Progenitor cell of endocrine pancreas (in vitro differentiated cells): ENCODE data around the gene ADI1. TPM values are rescaled to one million over a fixed set of nuclear protein-coding genes. Genes with fewer than 3 reads are reported as not detected.
"Not testable (repeated sequence)": the region's sequence is repeated elsewhere in the genome, so short reads cannot be mapped to it uniquely, and the experiment has no call there.

Experiments used
- DNase-seq: peaks from one replicate; pipeline ENCODE4 v3.0.0; 2021; ENCODE audit warnings: low spot score; ENCODE audit not compliant: unreplicated experiment
- H3K27ac Mint-ChIP-seq: 2 replicates; pipeline ENCODE4 v1.8.0; 2021; ENCODE audit warnings: mild to moderate bottlenecking, moderate library complexity, mixed read lengths
- H3K27me3 Mint-ChIP-seq: 2 replicates; pipeline ENCODE4 v1.8.0; 2021; ENCODE audit warnings: mixed read lengths
- H3K36me3 Mint-ChIP-seq: 2 replicates; pipeline ENCODE4 v1.8.0; 2022; ENCODE audit warnings: mixed read lengths; ENCODE audit not compliant: insufficient read depth
- H3K4me1 Mint-ChIP-seq: 2 replicates; pipeline ENCODE4 v1.8.0; 2021; ENCODE audit warnings: low read depth, mixed read lengths
- H3K4me3 Mint-ChIP-seq: 2 replicates; pipeline ENCODE4 v1.8.0; 2021; ENCODE audit warnings: low read depth, mild to moderate bottlenecking, moderate library complexity, mixed read lengths
- H3K9me3 Mint-ChIP-seq: 2 replicates; pipeline ENCODE4 v1.8.0; 2021; ENCODE audit warnings: low read depth, mixed read lengths
- CTCF ChIP-seq: fragments of 200-600 bp; sonication (generic); IDR thresholded peaks from one replicate; pipeline ENCODE4 v1.5.0; 2021; ENCODE audit warnings: antibody characterized with exemption, mild to moderate bottlenecking; ENCODE audit not compliant: unreplicated experiment
- total RNA-seq: library from RNA; stranded (reverse); gene quantifications from 2 replicates; pipeline ENCODE4 v1.2.1, GENCODE V29; 2021

The ADI1 gene
- total RNA-seq, 1 donor from 2014 or later = 46.6 TPM

DNA sequence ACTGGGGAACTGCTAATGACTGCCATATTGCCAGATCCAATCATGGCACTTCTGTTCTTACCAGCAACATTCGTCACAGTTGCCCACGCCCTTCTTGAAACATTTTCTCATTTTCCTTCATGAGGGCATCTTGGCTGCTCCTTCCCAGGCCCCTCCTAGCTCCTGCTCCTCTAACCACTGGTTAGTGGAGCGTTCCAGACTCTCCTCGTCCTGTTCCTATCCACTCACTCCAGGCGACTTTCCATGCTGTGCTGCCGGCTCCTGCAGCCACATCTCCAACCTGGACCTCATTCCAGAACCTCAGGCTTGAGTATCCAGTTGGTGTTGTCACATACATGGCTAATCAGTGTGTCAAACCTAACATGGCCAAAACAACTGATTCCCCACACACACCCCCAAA, 1.3 kb upstream of the ADI1 start:
- Mint-ChIP-seq H3K4me1 (peaks cover 41% of the 10 kb centered on the region), H3K27me3 (no peaks in the 10 kb centered on the region), H3K36me3 (peaks cover 14% of the 10 kb centered on the region), H3K27ac (no peak overlapping the region), H3K4me3 (peak overlapping the region; percentile 86), H3K9me3 (peaks cover 4% of the 10 kb centered on the region)
- no peak for TF ChIP-seq CTCF
- no peak for DNase-seq

- peaks cover 27% of the 10 kb centered on the region for H3K36me3 Mint-ChIP-seq
- H3K4me1 Mint-ChIP-seq = peaks cover 37% of the 10 kb centered on the region
- peaks cover 7% of the 10 kb centered on the region for H3K9me3 Mint-ChIP-seq
- DNase-seq = peak; percentile 98
- H3K4me3 Mint-ChIP-seq = peak overlapping the region; percentile 86
- no peaks in the 10 kb centered on the region for H3K27me3 Mint-ChIP-seq
- peak overlapping the region; percentile 95 for H3K27ac Mint-ChIP-seq
- TF ChIP-seq CTCF = no peak
Observed at GRCh38 chr2:3518496-3519254, 656 bp downstream of the ADI1 start.

- no peak for TF ChIP-seq CTCF
- Mint-ChIP-seq H3K27ac (peak overlapping the region; percentile 95), H3K27me3 (no peaks in the 10 kb centered on the region), H3K4me1 (peaks cover 31% of the 10 kb centered on the region), H3K9me3 (peaks cover 7% of the 10 kb centered on the region), H3K4me3 (peak overlapping the region; percentile 86), H3K36me3 (peaks cover 29% of the 10 kb centered on the region)
- no peak for DNase-seq
Observed at GRCh38 chr2:3517948-3518495, 1.3 kb downstream of the ADI1 start.

DNA sequence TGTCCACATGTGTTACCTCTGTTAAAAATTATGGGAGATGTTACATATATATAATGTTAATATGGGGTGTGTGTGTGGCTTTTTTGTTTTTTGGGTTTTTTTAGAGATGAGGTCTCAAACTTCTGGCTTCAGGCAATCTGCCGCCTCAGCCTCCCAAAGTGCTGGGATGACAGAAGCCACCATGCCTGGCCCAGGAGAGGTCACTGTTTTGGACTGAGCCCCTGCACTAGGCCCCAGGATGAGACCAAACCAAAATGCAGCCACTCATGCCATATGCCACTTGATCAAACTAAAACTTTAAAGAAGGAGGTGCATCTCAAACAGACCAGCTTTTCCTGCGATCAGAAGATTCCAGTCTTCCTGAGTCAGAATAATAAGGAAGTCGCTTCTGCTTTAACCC, 2.5 kb downstream of the ADI1 start:
- no peak for DNase-seq

GRCh38 chr2:3515438-3515837, 3.9 kb downstream of the ADI1 start:
- Mint-ChIP-seq H3K36me3 (peaks cover 41% of the 10 kb centered on the region), H3K4me1 (peaks cover 21% of the 10 kb centered on the region)
- DNase-seq, H3K27ac Mint-ChIP-seq, H3K4me3 Mint-ChIP-seq, H3K27me3 Mint-ChIP-seq, H3K9me3 Mint-ChIP-seq: not testable (repeated sequence)

More for the DNA sequence above, 2.5 kb downstream of the ADI1 start:
- H3K36me3 Mint-ChIP-seq = peaks cover 31% of the 10 kb centered on the region
- peaks cover 30% of the 10 kb centered on the region for H3K4me1 Mint-ChIP-seq
- peak overlapping the region; percentile 46 for H3K27ac Mint-ChIP-seq
- no peak for TF ChIP-seq CTCF
- peak overlapping the region; percentile 65 for H3K4me3 Mint-ChIP-seq
- H3K9me3 Mint-ChIP-seq = peaks cover 7% of the 10 kb centered on the region
- no peaks in the 10 kb centered on the region for H3K27me3 Mint-ChIP-seq
